ENCODE measurements around the gene RNF157. TPM values are rescaled to one million over a fixed set of nuclear protein-coding genes. Genes with fewer than 3 reads are reported as not detected.

RNF157 gene
- polyA plus RNA-seq, 1 experiment: 0.50 TPM

GRCh38 chr17:76173474-76173873, 66.8 kb downstream of the RNF157 start:
- CTCF ChIA-PET: interaction anchor here (0.6 to 1.7 kb wide), 2 partner anchors 9 to 117 kb away, joined by 5 to 7 read pairs; no protein-coding TSS in a partner anchor
- DNase-seq (ENCODE audit: low read depth): no peak
- POLR2A ChIA-PET: no interaction called here
- H3K27me3 ChIP-seq (ENCODE audit: control insufficient read depth, insufficient read depth, low read length): no peaks in the 10 kb centered on the region
- H3K4me3 ChIP-seq (ENCODE audit: low read depth, low read length): no peak overlapping the region
- TF ChIP-seq CTCF (IDR thresholded peaks at IDR 0.05; ENCODE audit: insufficient read depth, low read depth, low read length): no peak
- H3K36me3 ChIP-seq (ENCODE audit: control insufficient read depth, insufficient read depth, low read length): no peaks in the 10 kb centered on the region

- ChIA-PET POLR2A (no interaction called here), CTCF (interaction anchor here (0.6 to 1.0 kb wide), 3 partner anchors 10 to 107 kb away, joined by 3 read pairs; no protein-coding TSS in a partner anchor)
- DNase-seq (ENCODE audit: low read depth): no peak
- Histone ChIP-seq H3K4me3 (ENCODE audit: low read depth, low read length) (no peak overlapping the region), H3K27me3 (ENCODE audit: control insufficient read depth, insufficient read depth, low read length) (no peaks in the 10 kb centered on the region), H3K36me3 (ENCODE audit: control insufficient read depth, insufficient read depth, low read length) (no peaks in the 10 kb centered on the region)
- TF ChIP-seq CTCF (IDR thresholded peaks at IDR 0.05; ENCODE audit: insufficient read depth, low read depth, low read length): no peak
These were observed 68.6 kb downstream of the RNF157 start for GRCh38 chr17:76171706-76172105.

GRCh38 chr17:76170114-76170513, 70.2 kb downstream of the RNF157 start:
- no peak overlapping the region for H3K4me3 ChIP-seq (ENCODE audit: low read depth, low read length)
- H3K36me3 ChIP-seq (ENCODE audit: control insufficient read depth, insufficient read depth, low read length): no peaks in the 10 kb centered on the region
- H3K27me3 ChIP-seq (ENCODE audit: control insufficient read depth, insufficient read depth, low read length): no peaks in the 10 kb centered on the region
- no peak for DNase-seq (ENCODE audit: low read depth)
- CTCF ChIA-PET: interaction anchor here (2.7 kb wide), 1 partner anchor 11 kb away, joined by 10 read pairs; no protein-coding TSS in a partner anchor
- POLR2A ChIA-PET: no interaction called here
- no peak for TF ChIP-seq CTCF (IDR thresholded peaks at IDR 0.05; ENCODE audit: insufficient read depth, low read depth, low read length)

- ChIA-PET POLR2A (no interaction called here), CTCF (interaction anchor here (1.0 to 2.4 kb wide), 4 partner anchors 13 to 153 kb away, joined by 3 to 24 read pairs (median 6); no protein-coding TSS in a partner anchor)
- DNase-seq (ENCODE audit: low read depth): no peak
- Histone ChIP-seq H3K4me3 (ENCODE audit: low read depth, low read length) (no peak overlapping the region), H3K27me3 (ENCODE audit: control insufficient read depth, insufficient read depth, low read length) (no peaks in the 10 kb centered on the region), H3K36me3 (ENCODE audit: control insufficient read depth, insufficient read depth, low read length) (no peaks in the 10 kb centered on the region)
- no peak for TF ChIP-seq CTCF (IDR thresholded peaks at IDR 0.05; ENCODE audit: insufficient read depth, low read depth, low read length)
These were observed 73.4 kb downstream of the RNF157 start for GRCh38 chr17:76166906-76167305.

GRCh38 chr17:76166168-76166567, 74.1 kb downstream of the RNF157 start:
- DNase-seq (ENCODE audit: low read depth): no peak
- no peaks in the 10 kb centered on the region for H3K36me3 ChIP-seq (ENCODE audit: control insufficient read depth, insufficient read depth, low read length)
- 0 out of 2 replicates have a peak, but pooled peaks have one; percentile 11 for TF ChIP-seq CTCF (IDR thresholded peaks at IDR 0.05; ENCODE audit: insufficient read depth, low read depth, low read length)
- POLR2A ChIA-PET: no interaction called here
- no peak overlapping the region for H3K4me3 ChIP-seq (ENCODE audit: low read depth, low read length)
- H3K27me3 ChIP-seq (ENCODE audit: control insufficient read depth, insufficient read depth, low read length): peaks cover 4% of the 10 kb centered on the region
- CTCF ChIA-PET: interaction anchor here (0.6 to 2.4 kb wide), 6 partner anchors 10 to 114 kb away, joined by 3 to 24 read pairs (median 4); no protein-coding TSS in a partner anchor
